GM19328 (cell line): ENCODE data around the gene TMEM184A.

Experiments
- ATAC-seq: cut with Tn5 transposase; IDR thresholded peaks from one replicate; pipeline ENCODE4 v1.9.1; 2021; ENCODE audit warnings: mild to moderate bottlenecking, moderate library complexity; ENCODE audit not compliant: unreplicated experiment

The TMEM184A gene

DNA sequence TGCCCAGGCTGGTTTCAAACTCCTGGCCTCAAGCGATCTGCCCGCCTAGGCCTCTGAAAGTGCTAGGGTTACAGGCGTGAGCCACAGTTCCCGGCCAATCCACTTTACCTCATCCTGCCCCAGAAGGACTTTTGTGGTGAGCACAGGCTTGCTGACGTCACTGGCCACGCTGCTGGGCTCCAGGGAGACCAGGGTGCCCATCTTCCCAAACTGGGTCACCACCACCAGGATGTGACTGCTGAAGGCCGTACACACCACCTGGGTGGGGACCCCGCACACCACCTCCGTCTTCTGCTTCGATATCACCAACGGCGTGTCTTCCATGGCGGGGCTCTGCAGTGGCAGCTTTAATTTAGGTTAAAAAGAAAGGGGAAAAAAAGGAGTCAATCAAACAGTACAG lies 13.0 kb upstream of the TMEM184A start:
- no peak for ATAC-seq

GRCh38 chr7:1567896-1568510 lies 12.0 kb upstream of the TMEM184A start:
- ATAC-seq: no peak

DNA sequence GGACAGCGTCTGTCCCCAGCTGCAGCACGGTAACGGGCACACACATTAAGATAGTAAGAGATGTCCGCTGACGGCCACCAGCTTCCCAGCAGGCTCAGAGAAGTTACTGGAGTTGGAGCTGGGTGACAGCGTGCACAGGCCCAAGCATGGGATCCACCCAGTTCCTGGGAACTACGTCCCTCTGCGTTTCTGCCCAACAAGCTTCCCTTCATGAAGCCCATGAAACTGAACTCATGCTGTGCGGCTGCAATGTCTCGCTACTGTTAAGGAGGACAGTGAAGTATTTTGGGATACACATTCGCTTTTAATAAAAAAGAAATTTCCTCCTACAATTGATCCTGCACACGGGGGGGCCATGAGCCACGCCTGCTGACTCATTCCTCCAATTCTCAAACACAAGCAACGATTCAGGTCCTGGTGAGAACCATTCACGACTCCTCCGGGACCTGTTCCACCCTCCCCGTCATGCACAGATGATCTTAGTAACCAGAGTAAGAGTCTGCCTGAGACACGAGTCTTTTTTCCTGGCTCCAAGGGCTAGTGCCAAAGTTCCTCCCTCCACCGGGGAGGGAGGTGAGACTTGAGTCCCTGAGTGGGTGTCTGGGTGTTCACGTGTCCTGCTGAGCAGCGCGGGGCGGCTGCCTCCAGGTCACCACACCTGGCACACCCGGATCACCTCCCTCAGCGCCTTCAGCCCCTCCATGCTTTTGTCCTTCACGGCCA lies 11.2 kb upstream of the TMEM184A start:
- ATAC-seq: no peak

- ATAC-seq: no peak
Measured at GRCh38 chr7:1566687-1567048, 10.7 kb upstream of the TMEM184A start.

DNA sequence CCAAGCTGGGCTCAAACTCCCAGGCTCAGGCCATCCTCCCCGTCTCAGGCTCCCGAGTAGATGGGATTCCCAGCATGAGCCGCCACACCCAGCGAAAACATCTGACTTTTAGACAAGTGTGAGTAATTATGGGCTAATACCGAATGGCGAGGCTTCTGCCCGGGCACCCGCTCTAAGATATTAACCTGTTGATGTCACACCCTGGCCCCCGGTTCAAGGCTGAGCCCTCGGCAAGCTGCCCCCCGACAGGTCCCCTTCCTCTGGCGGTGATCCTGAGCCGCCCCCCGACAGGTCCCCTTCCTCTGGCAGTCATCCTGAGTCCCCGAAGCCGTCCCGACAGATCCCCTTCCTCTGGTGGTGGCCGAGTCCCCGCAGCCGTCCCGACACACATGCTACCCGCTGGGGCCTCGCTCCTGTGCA lies 8.6 kb upstream of the TMEM184A start:
- no peak for ATAC-seq

DNA sequence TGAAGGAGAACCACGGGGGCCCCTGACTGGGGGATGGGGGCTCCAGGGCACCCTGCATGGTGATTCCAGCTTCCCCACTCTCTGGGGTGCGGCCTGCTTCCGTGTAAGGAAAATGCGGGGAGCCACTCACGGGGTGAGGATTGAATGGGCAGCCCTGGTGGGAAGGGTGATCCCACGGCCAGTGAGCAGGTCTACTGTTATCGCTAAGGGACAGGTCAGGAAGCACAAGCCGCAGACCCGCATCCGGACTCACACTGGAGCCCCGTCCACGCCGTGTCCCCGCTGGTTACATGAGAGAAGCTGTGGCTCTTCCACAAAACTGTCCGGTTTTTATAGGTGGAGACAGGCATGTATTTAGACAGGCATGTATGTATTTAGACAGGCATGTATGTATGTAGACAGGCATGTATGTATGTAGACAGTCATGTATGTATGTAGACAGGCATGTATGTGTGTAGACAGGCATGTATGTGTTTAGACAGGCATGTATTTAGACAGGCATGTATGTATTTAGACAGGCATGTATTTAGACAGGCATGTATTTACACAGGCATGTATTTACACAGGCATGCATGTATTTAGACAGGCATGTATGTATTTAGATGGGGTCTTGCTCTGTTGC lies 8.1 kb upstream of the TMEM184A start:
- no peak for ATAC-seq

DNA sequence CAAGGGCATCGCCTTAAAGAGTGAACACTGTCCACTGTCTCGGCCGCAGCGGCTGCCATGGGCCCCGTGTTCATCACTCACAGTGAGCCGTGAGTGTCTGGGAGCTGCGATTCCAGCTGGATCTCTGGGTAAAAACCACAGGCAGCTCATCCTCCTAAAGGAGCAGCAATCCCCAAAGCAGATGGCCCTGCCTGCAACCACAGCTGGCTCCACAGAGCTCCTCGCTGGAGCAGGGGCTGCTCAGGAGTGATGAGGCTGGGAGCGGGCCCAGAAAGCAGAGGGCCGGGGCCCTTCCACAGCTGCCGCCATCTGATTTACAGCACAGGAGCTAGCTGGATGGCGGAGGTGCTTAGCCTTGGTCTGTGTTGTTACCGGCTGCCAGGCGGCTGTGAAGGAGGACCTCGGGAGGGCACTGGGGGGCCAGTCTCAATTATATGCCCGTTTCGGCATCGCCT lies 6.6 kb upstream of the TMEM184A start:
- ATAC-seq: no peak

- ATAC-seq: no peak
Measured at GRCh38 chr7:1562116-1562515, 6.1 kb upstream of the TMEM184A start.

GRCh38 chr7:1561036-1561940 lies 5.3 kb upstream of the TMEM184A start:
- ATAC-seq: no peak

DNA sequence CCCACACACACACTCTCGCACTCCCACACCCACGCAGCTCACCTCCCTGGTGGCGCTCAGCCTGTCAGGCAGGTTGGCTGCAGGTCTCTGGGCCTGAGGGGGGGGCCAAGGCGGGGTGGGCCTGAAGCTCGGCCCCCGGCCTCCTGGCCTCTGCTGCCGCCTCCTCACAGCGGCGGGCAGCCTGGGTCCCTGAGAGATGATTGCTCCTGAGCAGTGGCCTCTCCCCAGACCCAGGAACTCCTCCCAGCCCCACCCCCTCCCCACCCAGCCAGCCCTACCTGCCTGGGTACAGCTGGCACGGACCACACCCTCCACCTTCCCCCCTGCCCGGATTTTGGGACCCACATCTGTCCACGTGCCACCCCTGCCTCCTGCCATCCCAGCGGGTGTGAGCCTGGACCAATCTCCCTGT lies 4.6 kb upstream of the TMEM184A start:
- no peak for ATAC-seq

GRCh38 chr7:1559626-1560590 lies 3.9 kb upstream of the TMEM184A start:
- ATAC-seq: no peak

- no peak for ATAC-seq
Measured at GRCh38 chr7:1558841-1559625, 3.0 kb upstream of the TMEM184A start.

- no peak for ATAC-seq
Measured at GRCh38 chr7:1558181-1558811, 2.3 kb upstream of the TMEM184A start.

- no peak for ATAC-seq
Measured at GRCh38 chr7:1557771-1558170, 1.8 kb upstream of the TMEM184A start.

GRCh38 chr7:1557006-1557405 lies 1.0 kb upstream of the TMEM184A start:
- ATAC-seq: no peak

DNA sequence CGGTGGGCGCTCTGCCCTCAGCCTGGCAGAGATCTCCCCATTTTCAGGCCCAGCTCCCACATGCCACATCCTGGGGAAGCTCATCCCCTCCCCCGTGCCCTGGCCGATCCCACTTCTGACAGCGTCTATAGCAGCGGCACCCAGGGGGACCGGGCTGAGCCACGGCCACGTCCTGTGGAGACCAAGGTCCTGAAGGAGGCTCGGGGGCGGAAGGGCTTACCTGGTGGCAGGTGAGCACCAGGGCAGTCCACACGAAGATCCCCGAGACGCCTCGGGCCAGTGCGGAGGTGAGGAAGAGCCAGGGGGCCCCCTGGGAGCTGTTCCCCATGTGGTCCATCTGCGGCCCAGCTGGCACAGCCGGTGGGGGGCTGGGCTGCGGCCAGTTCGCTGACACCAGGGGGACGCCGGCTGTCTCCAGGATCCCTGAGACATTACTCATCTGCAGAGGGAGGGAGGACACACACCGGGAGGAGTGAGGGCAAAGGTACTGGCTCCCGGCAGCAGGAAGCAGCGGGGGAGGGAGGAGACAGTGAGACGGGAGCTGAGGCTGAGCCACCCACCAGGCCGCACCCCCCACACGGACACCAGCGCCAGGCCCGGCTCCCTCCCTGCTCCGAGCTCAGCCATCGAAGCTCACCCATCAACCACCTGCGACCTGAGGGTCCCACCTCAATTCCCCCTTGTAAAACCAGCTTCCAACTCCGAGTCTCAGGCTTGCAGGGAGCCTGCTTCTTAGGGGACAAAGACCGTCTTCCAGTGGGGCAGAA lies 776 bp downstream of the TMEM184A start:
- no peak for ATAC-seq

- no peak for ATAC-seq
Measured at GRCh38 chr7:1554333-1555045, 1.5 kb downstream of the TMEM184A start.
